H9 (cell line): ENCODE results near the gene TMEM60. TPM values are rescaled to one million over a fixed set of nuclear protein-coding genes. Genes with fewer than 3 reads are reported as not detected.

Experiments
- DNase-seq: peaks from one replicate; pipeline ENCODE4 v3.0.0-alpha.2; 2017
- H2AFZ ChIP-seq: one replicate; pipeline ENCODE4 v1.6.1; 2013; ENCODE audit warnings: mild to moderate bottlenecking, low read length, control low read depth, moderate library complexity
- H2AK5ac ChIP-seq: 2 replicates; pipeline ENCODE4 v1.6.1; 2013; ENCODE audit warnings: low read length, control low read depth, mixed read lengths; ENCODE audit not compliant: insufficient read length
- H2BK120ac ChIP-seq: one replicate; pipeline ENCODE4 v1.6.1; 2013; ENCODE audit warnings: low read depth, mild to moderate bottlenecking, low read length, control low read depth, inconsistent platforms; ENCODE audit not compliant: poor library complexity, severe bottlenecking
- H2BK12ac ChIP-seq: 2 replicates; pipeline ENCODE4 v1.6.1; 2013; ENCODE audit warnings: low read length, control low read depth, mixed read lengths, low read depth; ENCODE audit not compliant: insufficient read length
- H2BK15ac ChIP-seq: 2 replicates; pipeline ENCODE4 v1.6.1; 2013; ENCODE audit warnings: low read depth, low read length, control low read depth
- H2BK20ac ChIP-seq: one replicate; pipeline ENCODE4 v1.6.1; 2013; ENCODE audit warnings: low read depth, mild to moderate bottlenecking, low read length, control low read depth, inconsistent platforms; ENCODE audit not compliant: poor library complexity, severe bottlenecking
- H2BK5ac ChIP-seq: 2 replicates; pipeline ENCODE4 v1.6.1; 2013; ENCODE audit warnings: low read length, control low read depth, mixed read lengths; ENCODE audit not compliant: insufficient read length
- H3K14ac ChIP-seq: 2 replicates; pipeline ENCODE4 v1.6.1; 2013; ENCODE audit warnings: low read length, control low read depth; ENCODE audit not compliant: insufficient read depth
- H3K18ac ChIP-seq: 2 replicates; pipeline ENCODE4 v1.6.1; 2013; ENCODE audit warnings: low read depth, mild to moderate bottlenecking, mixed read lengths, low read length, control low read depth; ENCODE audit not compliant: insufficient read length
- H3K23ac ChIP-seq: 2 replicates; pipeline ENCODE4 v1.6.1; 2013; ENCODE audit warnings: low read length, control low read depth, mixed read lengths, low read depth; ENCODE audit not compliant: insufficient read length
- H3K23me2 ChIP-seq: 2 replicates; pipeline ENCODE4 v1.6.1; 2013; ENCODE audit warnings: low read depth, mild to moderate bottlenecking, mixed read lengths, low read length, control low read depth; ENCODE audit not compliant: insufficient read length, poor library complexity, severe bottlenecking
- H3K27ac ChIP-seq: 2 replicates; pipeline ENCODE4 v1.5.1; 2013; ENCODE audit warnings: low read length, control low read depth, mixed read lengths, low read depth; ENCODE audit not compliant: insufficient read length
- H3K27me3 ChIP-seq: 2 replicates; pipeline ENCODE4 v1.6.1; 2013; ENCODE audit warnings: low read length, control low read depth, inconsistent platforms; ENCODE audit not compliant: insufficient read depth
- H3K4ac ChIP-seq: 2 replicates; pipeline ENCODE4 v1.6.1; 2013; ENCODE audit warnings: low read depth, mild to moderate bottlenecking, control low read depth, inconsistent platforms, low read length, moderate library complexity
- H3K4me1 ChIP-seq: 2 replicates; pipeline ENCODE4 v1.6.1; 2013; ENCODE audit warnings: low read length, control low read depth, inconsistent platforms; ENCODE audit not compliant: insufficient read depth
- H3K4me2 ChIP-seq: 2 replicates; pipeline ENCODE4 v1.6.1; 2013; ENCODE audit warnings: low read length, control low read depth, mixed read lengths; ENCODE audit not compliant: insufficient read length, insufficient read depth
- H3K56ac ChIP-seq: 2 replicates; pipeline ENCODE4 v1.6.1; 2013; ENCODE audit warnings: low read depth, mild to moderate bottlenecking, mixed read lengths, low read length, control low read depth; ENCODE audit not compliant: insufficient read length
- H3K79me1 ChIP-seq: 2 replicates; pipeline ENCODE4 v1.6.1; 2013; ENCODE audit warnings: low read depth, mild to moderate bottlenecking, moderate library complexity, low read length, control low read depth, inconsistent platforms; ENCODE audit not compliant: insufficient read depth, poor library complexity, severe bottlenecking
- H3K79me2 ChIP-seq: 2 replicates; pipeline ENCODE4 v1.6.1; 2013; ENCODE audit warnings: low read length, control low read depth, inconsistent platforms; ENCODE audit not compliant: insufficient read depth
- H3K9ac ChIP-seq: 2 replicates; pipeline ENCODE4 v1.6.1; 2013; ENCODE audit warnings: low read length, control low read depth, mixed read lengths; ENCODE audit not compliant: insufficient read length; ENCODE audit errors: extremely low read depth
- H3K9me3 ChIP-seq: one replicate; pipeline ENCODE4 v1.6.1; 2013; ENCODE audit warnings: low read depth, low read length, inconsistent platforms; ENCODE audit not compliant: control insufficient read depth
- H3T11ph ChIP-seq: one replicate; pipeline ENCODE4 v1.6.1; 2013; ENCODE audit warnings: mild to moderate bottlenecking, low read length, control low read depth, inconsistent platforms
- H4K20me1 ChIP-seq: one replicate; pipeline ENCODE4 v1.6.1; 2013; ENCODE audit not compliant: control insufficient read depth, insufficient read length, insufficient read depth
- H4K5ac ChIP-seq: 2 replicates; pipeline ENCODE4 v1.6.1; 2013; ENCODE audit warnings: low read depth, mild to moderate bottlenecking, mixed read lengths, low read length, control low read depth; ENCODE audit not compliant: insufficient read length
- H4K8ac ChIP-seq: replicated peaks from 2 replicates; pipeline ENCODE4 v1.6.1; 2013; ENCODE audit warnings: low read length, control low read depth, mixed read lengths, low read depth; ENCODE audit not compliant: insufficient read length
- H4K91ac ChIP-seq: 2 replicates; pipeline ENCODE4 v1.6.1; 2013; ENCODE audit warnings: low read depth, mild to moderate bottlenecking, moderate library complexity, mixed read lengths, low read length, control low read depth; ENCODE audit not compliant: insufficient read length
- H3K27ac Mint-ChIP-seq, 3 experiments: 2 replicates in 2 of 3; 3 replicates in 1 of 3; pipeline ENCODE4 v1.8.0; 2020 to 2021; ENCODE audit warnings: mixed read lengths in 3 of 3, mild to moderate bottlenecking in 1 of 3, moderate library complexity in 1 of 3
- H3K27me3 Mint-ChIP-seq: 2 replicates; pipeline ENCODE4 v1.8.0; 2021; ENCODE audit warnings: low read depth, mild to moderate bottlenecking, moderate library complexity, mixed read lengths
- H3K36me3 Mint-ChIP-seq, 3 experiments: 2 replicates in 2 of 3; 3 replicates in 1 of 3; pipeline ENCODE4 v1.8.0; 2020 to 2021; ENCODE audit warnings: low read depth in 3 of 3, mixed read lengths in 3 of 3; ENCODE audit not compliant: insufficient read depth in 1 of 3
- H3K4me1 Mint-ChIP-seq, 2 experiments: 2 replicates each; pipeline ENCODE4 v1.8.0; 2020; ENCODE audit warnings: mixed read lengths in 2 of 2
- H3K4me3 Mint-ChIP-seq, 2 experiments: 2 replicates in 1 of 2; 3 replicates in 1 of 2; pipeline ENCODE4 v1.8.0; 2020 to 2021; ENCODE audit warnings: mild to moderate bottlenecking in 2 of 2, mixed read lengths in 2 of 2, moderate library complexity in 1 of 2
- H3K9me3 Mint-ChIP-seq, 2 experiments: 2 replicates in 1 of 2; 3 replicates in 1 of 2; pipeline ENCODE4 v1.8.0; 2020; ENCODE audit warnings: mild to moderate bottlenecking in 2 of 2, mixed read lengths in 2 of 2, moderate library complexity in 1 of 2
- CTCF ChIP-seq: fragments of 200-600 bp; sonication (generic); conservative IDR thresholded peaks from 3 replicates; pipeline ENCODE4 v1.8.0; 2021; ENCODE audit warnings: antibody characterized with exemption, mild to moderate bottlenecking
- WGBS: extraction: QIAGEN DNeasy Blood & Tissue Kit; methylation state at CpG from one replicate; pipeline ENCODE4 v1.1.7; 2013; ENCODE audit warnings: missing lambda C conversion rate, low lambda C conversion rate, mixed read lengths; ENCODE audit not compliant: insufficient read length; ENCODE audit errors: extremely low coverage; 5-methylcytosine and 5-hydroxymethylcytosine counted together
- total RNA-seq: library from RNA; stranded (reverse); gene quantifications from 2 replicates; pipeline ENCODE4 v1.2.1, GENCODE V29; 2021

The TMEM60 gene
- total RNA-seq, 1 experiment from 2014 or later: 14.3 TPM

DNA sequence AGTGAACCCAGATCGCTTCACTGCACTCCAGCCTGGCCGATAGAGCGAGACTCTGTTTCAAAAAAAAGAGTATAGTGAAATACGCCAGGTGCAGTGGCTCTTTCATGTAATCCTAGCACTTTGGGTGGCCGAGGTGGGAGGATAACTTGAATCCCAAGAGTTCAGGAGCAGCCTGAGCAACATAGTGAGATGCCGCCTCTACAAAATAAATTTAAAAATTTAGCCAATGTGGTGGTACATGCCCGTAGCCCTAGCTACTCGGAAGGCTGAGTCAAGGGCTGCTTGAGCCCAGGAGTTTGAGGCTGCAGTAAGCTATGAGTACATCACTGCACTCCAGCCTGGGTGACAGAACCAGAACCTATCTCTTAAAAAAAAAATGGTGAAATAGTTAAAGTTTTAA is 27.9 kb downstream of the TMEM60 start:
- H4K20me1 ChIP-seq: no peaks in the 10 kb centered on the region
- DNase-seq: no peak
- no peaks in the 10 kb centered on the region for H3K79me2 ChIP-seq
- Mint-ChIP-seq H3K36me3 (peaks cover 10 to 40% (median 29%) of the 10 kb centered on the region in 3 experiments; a peak in 6 of 7 replicates), H3K4me3 (no peak overlapping the region), H3K27ac (no peak overlapping the region), H3K27me3 (no peaks in the 10 kb centered on the region), H3K9me3 (no peaks in the 10 kb centered on the region), H3K4me1 (peaks cover 0 to 12% of the 10 kb centered on the region in 2 experiments; a peak in 3 of 4 replicates)
- H3K4me1 ChIP-seq: no peaks in the 10 kb centered on the region; the same call in 1 of the 2 replicates
- H3K27ac ChIP-seq: no peak overlapping the region
- no peak overlapping the region for H2BK120ac ChIP-seq
- no peak overlapping the region for H2BK12ac ChIP-seq
- H3K9ac ChIP-seq: no peak overlapping the region
- no peak overlapping the region for H3K56ac ChIP-seq
- no peak overlapping the region for H3K4me2 ChIP-seq
- WGBS: no CpG with 5 or more reads among the region's 8 CpGs
- H3K79me1 ChIP-seq: no peaks in the 10 kb centered on the region
- no peak overlapping the region for H3K14ac ChIP-seq
- H3K23me2 ChIP-seq: no peaks in the 10 kb centered on the region
- no peak overlapping the region for H2AK5ac ChIP-seq
- H2BK5ac ChIP-seq: no peak overlapping the region
- no peaks in the 10 kb centered on the region for H3K9me3 ChIP-seq
- no peak overlapping the region for H2BK15ac ChIP-seq
- no peak overlapping the region for H2BK20ac ChIP-seq
- H4K8ac ChIP-seq: no peak overlapping the region
- H3K27me3 ChIP-seq: no peaks in the 10 kb centered on the region
- H4K91ac ChIP-seq: no peak overlapping the region
- no peak overlapping the region for H4K5ac ChIP-seq
- H3K23ac ChIP-seq: no peak overlapping the region
- H3K4ac ChIP-seq: no peak overlapping the region
- no peak for TF ChIP-seq CTCF
- no peak overlapping the region for H3K18ac ChIP-seq
- H2AFZ ChIP-seq: no peak overlapping the region
- no peak overlapping the region for H3T11ph ChIP-seq
